ENCODE data around the gene SH3BP4. TPM values are rescaled to one million over a fixed set of nuclear protein-coding genes. Genes with fewer than 3 reads are reported as not detected.

Gene SH3BP4
- total RNA-seq, 1 experiment from 2014 or later: 19.9 TPM

DNA sequence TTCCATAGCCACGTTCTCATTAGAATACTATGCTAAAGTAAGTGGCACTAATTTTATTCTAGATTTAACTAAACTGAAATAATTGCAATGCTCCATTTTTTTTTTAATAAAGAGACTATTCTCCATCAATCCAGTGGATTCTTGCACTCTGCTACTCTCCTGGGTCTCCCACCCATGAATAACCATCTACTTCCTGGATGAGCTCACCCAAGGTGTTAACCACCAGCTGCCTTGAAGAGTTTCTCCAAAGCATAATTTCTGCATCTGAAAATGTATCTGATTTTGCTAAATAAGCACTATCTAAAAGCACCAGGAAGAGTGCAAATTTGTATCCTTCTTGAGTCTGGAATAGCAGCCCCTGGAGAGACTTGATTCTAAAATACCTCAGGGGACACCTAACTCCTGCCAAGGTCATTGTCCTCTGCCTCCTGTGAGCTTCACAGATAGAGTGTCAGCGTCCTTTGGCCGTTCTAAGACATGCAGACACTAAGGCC is 41.6 kb upstream of the SH3BP4 start:
- Histone ChIP-seq H3K4me1 (ENCODE audit: insufficient read depth, low read length, poor library complexity, severe bottlenecking) (no peaks in the 10 kb centered on the region), H3K27me3 (replicated peaks; ENCODE audit: insufficient read depth, low read depth, low read length, poor library complexity) (no peaks in the 10 kb centered on the region), H3K36me3 (ENCODE audit: insufficient read depth, low read length, poor library complexity, severe bottlenecking) (no peaks in the 10 kb centered on the region), H3K4me3 (ENCODE audit: low read depth, low read length, poor library complexity, severe bottlenecking) (no peak overlapping the region), H3K27ac (ENCODE audit: low read depth, low read length, poor library complexity, severe bottlenecking) (no peak overlapping the region), H3K9me3 (ENCODE audit: low read depth, low read length, poor library complexity, severe bottlenecking) (no peaks in the 10 kb centered on the region)
- intact Hi-C loops (cut with micrococcal nuclease; ENCODE audit: unreplicated experiment): no loop called here
- TF ChIP-seq EZH2 (IDR thresholded peaks at IDR 0.05; ENCODE audit: borderline replicate concordance, low read depth, low read length, poor library complexity, severe bottlenecking): no peak
- TF ChIP-seq, protein P1, sequence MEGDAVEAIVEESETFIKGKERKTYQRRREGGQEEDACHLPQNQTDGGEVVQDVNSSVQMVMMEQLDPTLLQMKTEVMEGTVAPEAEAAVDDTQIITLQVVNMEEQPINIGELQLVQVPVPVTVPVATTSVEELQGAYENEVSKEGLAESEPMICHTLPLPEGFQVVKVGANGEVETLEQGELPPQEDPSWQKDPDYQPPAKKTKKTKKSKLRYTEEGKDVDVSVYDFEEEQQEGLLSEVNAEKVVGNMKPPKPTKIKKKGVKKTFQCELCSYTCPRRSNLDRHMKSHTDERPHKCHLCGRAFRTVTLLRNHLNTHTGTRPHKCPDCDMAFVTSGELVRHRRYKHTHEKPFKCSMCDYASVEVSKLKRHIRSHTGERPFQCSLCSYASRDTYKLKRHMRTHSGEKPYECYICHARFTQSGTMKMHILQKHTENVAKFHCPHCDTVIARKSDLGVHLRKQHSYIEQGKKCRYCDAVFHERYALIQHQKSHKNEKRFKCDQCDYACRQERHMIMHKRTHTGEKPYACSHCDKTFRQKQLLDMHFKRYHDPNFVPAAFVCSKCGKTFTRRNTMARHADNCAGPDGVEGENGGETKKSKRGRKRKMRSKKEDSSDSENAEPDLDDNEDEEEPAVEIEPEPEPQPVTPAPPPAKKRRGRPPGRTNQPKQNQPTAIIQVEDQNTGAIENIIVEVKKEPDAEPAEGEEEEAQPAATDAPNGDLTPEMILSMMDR (conservative IDR thresholded peaks at IDR 0.05; ENCODE audit: low read depth, low read length): no peak
- no peak for DNase-seq (ENCODE audit: low spot score)
- CTCF ChIA-PET: no interaction called here
- POLR2A ChIA-PET (ENCODE audit: low non-redundant PET): no interaction called here
- BruUV-seq (replicated peaks): no TSS peak

DNA sequence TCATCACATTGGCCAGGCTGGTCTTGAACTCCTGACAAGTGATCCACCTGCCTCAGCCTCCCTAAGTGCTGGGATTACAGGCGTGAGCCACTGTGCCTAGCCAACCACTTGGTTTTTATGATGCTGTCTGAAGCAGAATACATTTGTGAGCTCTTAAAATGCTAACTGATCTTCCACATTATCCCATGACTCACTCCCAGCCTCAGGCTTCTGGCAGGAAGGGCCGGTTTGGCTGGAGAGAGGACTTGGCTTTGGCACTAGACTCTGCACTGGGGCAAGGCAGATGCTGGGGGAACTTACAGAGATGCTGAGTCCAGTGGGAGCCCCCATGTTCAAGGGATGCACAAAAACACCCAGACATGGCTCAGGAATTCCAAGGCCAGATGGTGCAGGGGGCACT is 40.5 kb upstream of the SH3BP4 start:
- Histone ChIP-seq H3K4me1 (ENCODE audit: insufficient read depth, low read length, poor library complexity, severe bottlenecking) (no peaks in the 10 kb centered on the region), H3K27me3 (replicated peaks; ENCODE audit: insufficient read depth, low read depth, low read length, poor library complexity) (no peaks in the 10 kb centered on the region), H3K36me3 (ENCODE audit: insufficient read depth, low read length, poor library complexity, severe bottlenecking) (no peaks in the 10 kb centered on the region), H3K4me3 (ENCODE audit: low read depth, low read length, poor library complexity, severe bottlenecking) (no peak overlapping the region), H3K9me3 (ENCODE audit: low read depth, low read length, poor library complexity, severe bottlenecking) (no peaks in the 10 kb centered on the region), H3K27ac (ENCODE audit: low read depth, low read length, poor library complexity, severe bottlenecking) (no peak overlapping the region)
- ChIA-PET POLR2A (ENCODE audit: low non-redundant PET) (no interaction called here), CTCF (no interaction called here)
- intact Hi-C loops (cut with micrococcal nuclease; ENCODE audit: unreplicated experiment): no loop called here
- no TSS peak for BruUV-seq (replicated peaks)
- TF ChIP-seq EZH2 (IDR thresholded peaks at IDR 0.05; ENCODE audit: borderline replicate concordance, low read depth, low read length, poor library complexity, severe bottlenecking): no peak
- TF ChIP-seq, protein P1 (conservative IDR thresholded peaks at IDR 0.05; ENCODE audit: low read depth, low read length): no peak
- no peak for DNase-seq (ENCODE audit: low spot score)

DNA sequence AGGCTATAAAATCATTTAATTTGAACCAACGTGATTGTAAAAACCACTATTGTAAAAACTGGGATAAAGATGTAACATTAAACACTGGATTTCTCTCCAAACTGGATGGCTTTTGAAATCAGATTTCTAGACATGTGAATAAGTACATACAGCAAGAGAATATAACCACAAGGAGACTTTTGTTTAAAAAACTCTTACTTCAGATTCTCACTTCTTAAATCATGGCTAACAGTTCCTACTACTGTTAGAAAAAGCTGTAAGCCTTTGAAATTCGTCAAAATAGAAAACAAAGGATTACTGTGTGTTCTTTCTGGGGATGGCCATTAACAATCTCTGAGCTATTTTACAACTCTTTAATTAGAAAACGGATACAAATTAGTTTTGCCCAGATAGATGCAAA is 39.4 kb upstream of the SH3BP4 start:
- no peaks in the 10 kb centered on the region for H3K36me3 ChIP-seq (ENCODE audit: insufficient read depth, low read length, poor library complexity, severe bottlenecking)
- BruUV-seq (replicated peaks): no TSS peak
- no peak for DNase-seq (ENCODE audit: low spot score)
- peaks cover 11% of the 10 kb centered on the region for H3K4me1 ChIP-seq (ENCODE audit: insufficient read depth, low read length, poor library complexity, severe bottlenecking)
- no peak overlapping the region for H3K27ac ChIP-seq (ENCODE audit: low read depth, low read length, poor library complexity, severe bottlenecking)
- no peaks in the 10 kb centered on the region for H3K9me3 ChIP-seq (ENCODE audit: low read depth, low read length, poor library complexity, severe bottlenecking)
- CTCF ChIA-PET: no interaction called here
- TF ChIP-seq, protein P1 (conservative IDR thresholded peaks at IDR 0.05; ENCODE audit: low read depth, low read length): no peak
- no peak for TF ChIP-seq EZH2 (IDR thresholded peaks at IDR 0.05; ENCODE audit: borderline replicate concordance, low read depth, low read length, poor library complexity, severe bottlenecking)
- no peak overlapping the region for H3K4me3 ChIP-seq (ENCODE audit: low read depth, low read length, poor library complexity, severe bottlenecking)
- intact Hi-C loops (cut with micrococcal nuclease; ENCODE audit: unreplicated experiment): no loop called here
- POLR2A ChIA-PET (ENCODE audit: low non-redundant PET): no interaction called here
- no peaks in the 10 kb centered on the region for H3K27me3 ChIP-seq (replicated peaks; ENCODE audit: insufficient read depth, low read depth, low read length, poor library complexity)
